Measurements from ENCODE around the gene TLE6. TPM values are rescaled to one million over a fixed set of nuclear protein-coding genes. Genes with fewer than 3 reads are reported as not detected.

The TLE6 gene
- total and polyA plus RNA-seq, 2 of the 13 experiments (the other 11 are each of a cell fraction or from before 2014, with no cell fraction given) = 0.24 to 5.5 TPM

- FAIRE-seq (no peak), DNase-seq (ENCODE audit: low spot score) (no peak), ATAC-seq (no peak)
- Histone ChIP-seq H3K27ac (ENCODE audit: extremely low read length, insufficient read depth, low read length) (no peak overlapping the region), H3K4me2 (ENCODE audit: low read depth, low read length) (no peak overlapping the region), H3K4me1 (ENCODE audit: insufficient read depth, low read length) (peaks cover 51% of the 10 kb centered on the region), H3K9me3 (ENCODE audit: low read length) (no peaks in the 10 kb centered on the region), H3K27me3 (ENCODE audit: control insufficient read depth in 1 of 2, insufficient read depth in 2 of 2, low read length in 2 of 2) (peaks cover 5 to 68% of the 10 kb centered on the region in 2 experiments; a peak in 4 of 5 replicates), H3K79me2 (ENCODE audit: insufficient read depth, low read length) (no peaks in the 10 kb centered on the region), H3K9ac (ENCODE audit: insufficient read depth, low read depth, low read length) (no peak overlapping the region), H3K4me3 (replicated peaks in 1 of 3; ENCODE audit: insufficient read depth in 1 of 3, low read depth in 2 of 3, low read length in 3 of 3) (no peak overlapping the region), H3K36me3 (replicated peaks in 1 of 2; ENCODE audit: control insufficient read depth in 1 of 2, insufficient read depth in 2 of 2, low read length in 2 of 2) (no peaks in the 10 kb centered on the region), H4K20me1 (ENCODE audit: insufficient read depth, low read length) (no peaks in the 10 kb centered on the region), H2AFZ (ENCODE audit: low read length) (no peak overlapping the region)
- WGBS (ENCODE audit: low lambda C conversion rate) = 40% methylated on average over 1 of the region's 2 CpGs
- POLR2A ChIA-PET = no interaction called here
- TF ChIP-seq ZNF138 (CRISPR knock-in tag; IDR thresholded peaks at IDR 0.05; ENCODE audit: low read depth) (no peak), HNRNPL (IDR thresholded peaks at IDR 0.05; ENCODE audit: low read depth, low read length) (no peak), ZNF230 (CRISPR knock-in tag; IDR thresholded peaks at IDR 0.05) (no peak), DNMT3B (CRISPR knock-in tag; conservative IDR thresholded peaks at IDR 0.05) (no peak), ZNF720 (CRISPR knock-in tag; IDR thresholded peaks at IDR 0.05) (no peak), ZNF484 (CRISPR knock-in tag; IDR thresholded peaks at IDR 0.05; ENCODE audit: borderline replicate concordance, low read depth) (no peak), ZFY (CRISPR knock-in tag; IDR thresholded peaks at IDR 0.05) (no peak), ZXDC (CRISPR knock-in tag; IDR thresholded peaks at IDR 0.05) (no peak), MTF2 (CRISPR knock-in tag; IDR thresholded peaks at IDR 0.05; ENCODE audit: borderline replicate concordance) (no peak), BHLHE40 (IDR thresholded peaks at IDR 0.05; ENCODE audit: low read length) (no peak)
- in situ Hi-C loops (cut with HindIII; ENCODE audit: extremely low pct_ligation_motif_present, low pct_unique_long_range_greater_than_20kb) = no loop called here
- CTCF ChIA-PET (ENCODE audit: low intra/inter-chr PET ratio, low total read pairs) = no interaction called here
- no TSS peak for BruUV-seq (replicated peaks)
- intact Hi-C loops (cut with micrococcal nuclease; ENCODE audit: unreplicated experiment) = no loop called here
Observed at GRCh38 chr19:3027292-3027691, 49.9 kb downstream of the TLE6 start.

Data from HepG2 (cell line).